Activated CD8-positive, alpha-beta memory T cell treated with anti-CD3 and anti-CD28 coated beads for 1 hour (primary cell): ENCODE data around the gene TMEM245.

Source experiments
- DNase-seq, 2 donors: peaks; one replicate each; pipeline ENCODE4 v3.0.0-alpha.2; 2020; ENCODE audit warnings: low read depth in 1 of 2; ENCODE audit errors: extremely low read depth in 1 of 2

TMEM245 gene

DNA sequence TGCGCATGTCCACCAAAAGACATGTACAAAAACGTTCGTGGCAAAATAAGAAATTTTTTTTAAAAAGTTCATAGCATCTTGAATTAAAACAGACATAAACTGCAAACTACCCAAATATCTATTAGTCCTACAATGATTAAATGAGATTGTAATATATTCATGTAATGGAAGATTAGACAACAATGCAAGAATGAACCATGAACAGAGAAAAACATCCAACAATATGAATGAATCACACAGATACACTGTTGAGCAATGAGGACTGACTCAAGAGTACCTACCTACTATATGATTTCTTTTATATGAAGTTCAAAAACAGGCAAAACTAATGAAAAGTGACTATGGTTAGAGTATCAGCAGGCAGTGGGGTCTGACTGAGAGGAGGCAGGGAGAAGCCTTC is 88.5 kb downstream of the TMEM245 start:
- DNase-seq: no peak

DNA sequence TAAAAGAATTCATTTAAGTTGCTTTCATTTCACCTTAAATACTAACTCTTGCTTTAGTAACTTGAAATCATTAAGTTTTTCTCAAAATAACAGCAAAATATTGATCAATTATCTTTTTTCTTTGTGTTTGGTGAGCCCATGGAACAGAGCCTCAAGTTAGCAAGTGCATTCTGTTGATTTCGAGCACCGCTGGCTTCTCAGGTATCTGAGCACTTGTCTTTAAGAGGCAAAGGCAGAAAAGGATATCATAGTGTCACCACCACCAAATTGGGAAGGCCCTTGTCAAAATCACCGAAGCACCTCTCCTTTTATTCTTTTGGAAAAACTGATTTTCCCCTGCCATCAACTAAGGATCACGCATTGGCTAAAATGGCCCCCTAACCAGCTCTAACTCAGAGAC is 89.3 kb downstream of the TMEM245 start:
- DNase-seq: no peak

- no peak for DNase-seq
Measured at GRCh38 chr9:109028457-109028856, 91.3 kb downstream of the TMEM245 start.

DNA sequence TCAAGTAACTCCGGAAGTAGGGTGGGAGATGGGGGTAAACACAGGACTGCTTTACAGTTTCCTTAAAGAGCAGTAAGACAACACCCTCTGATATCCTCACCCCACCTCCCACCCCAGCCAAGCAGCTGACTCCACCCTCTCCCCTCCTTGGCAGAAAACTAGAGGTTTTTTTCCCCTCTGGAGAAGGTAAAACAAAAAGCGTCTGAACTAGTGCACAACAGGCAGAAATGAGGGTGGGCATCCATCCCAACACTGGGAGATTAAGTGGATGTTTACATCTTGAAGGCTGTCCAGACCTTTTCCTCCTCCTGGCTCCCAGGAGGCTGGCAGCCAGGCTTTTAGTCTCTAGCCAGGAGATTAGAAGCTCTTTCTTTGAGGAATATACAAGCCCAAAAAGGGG is 92.6 kb downstream of the TMEM245 start:
- no peak for DNase-seq

- no peak for DNase-seq
Measured at GRCh38 chr9:109026306-109026705, 93.4 kb downstream of the TMEM245 start.

- no peak for DNase-seq
Measured at GRCh38 chr9:109022873-109023272, 96.9 kb downstream of the TMEM245 start.

DNA sequence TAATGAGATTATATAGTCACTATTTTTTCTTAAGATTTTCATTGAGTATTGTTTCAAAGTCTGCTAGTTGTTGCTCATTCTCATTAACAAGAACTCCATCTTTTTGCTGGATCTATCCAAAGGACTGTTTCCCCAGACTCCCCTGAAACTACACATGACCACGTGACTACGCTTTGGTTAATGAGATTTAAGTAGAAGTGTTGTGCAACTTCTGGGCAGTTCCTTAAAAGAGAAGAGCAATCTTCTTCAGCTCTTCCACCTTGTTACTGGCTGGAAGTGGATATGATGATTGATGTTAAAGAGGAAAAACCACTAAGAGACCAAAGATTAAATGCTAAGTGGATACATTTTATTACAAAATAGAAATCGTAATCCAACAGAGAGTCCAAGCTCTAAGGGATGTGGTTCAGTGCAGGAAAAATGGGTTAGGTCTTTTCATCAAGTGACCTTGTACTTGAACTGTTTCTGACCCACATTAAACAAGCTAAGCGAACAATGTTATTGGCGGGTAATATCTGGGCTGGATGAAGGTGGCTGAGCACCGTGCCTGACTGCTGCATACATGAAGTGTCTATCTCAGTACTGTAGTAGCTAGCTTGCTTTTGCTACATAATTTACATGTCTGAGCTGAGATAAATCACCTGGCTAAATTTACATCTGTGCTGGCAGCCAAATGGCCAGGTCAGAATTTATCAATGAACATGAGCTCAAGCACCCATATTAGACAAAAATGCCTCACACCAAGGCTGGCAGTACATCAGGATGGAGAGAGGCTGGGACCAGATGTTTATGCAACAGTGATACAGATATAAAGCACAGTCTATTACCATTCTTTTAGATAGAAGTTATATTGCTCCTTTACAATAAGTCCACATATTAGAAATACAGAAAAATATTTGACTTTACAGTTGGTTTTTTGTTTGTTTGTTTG is 98.9 kb downstream of the TMEM245 start:
- no peak for DNase-seq

DNA sequence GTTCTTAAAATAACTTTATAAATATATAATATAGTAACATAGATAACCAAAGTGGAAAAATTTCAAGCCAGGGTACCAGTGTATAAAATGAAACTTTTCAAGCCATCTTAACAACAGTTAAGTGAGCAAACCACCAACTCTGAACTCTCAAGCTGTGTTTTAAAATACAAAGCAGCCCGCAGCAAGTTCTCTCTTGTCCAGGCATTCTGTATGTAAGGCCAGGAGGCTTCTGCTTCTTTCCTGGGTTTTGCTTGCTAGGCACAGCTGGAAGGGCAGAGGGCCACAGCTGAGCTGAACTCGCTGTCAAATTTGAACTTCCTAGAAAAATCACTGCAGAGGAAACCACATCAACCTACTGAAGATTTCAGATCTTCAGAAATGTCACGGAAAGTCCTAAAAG is 99.6 kb downstream of the TMEM245 start:
- no peak for DNase-seq

DNA sequence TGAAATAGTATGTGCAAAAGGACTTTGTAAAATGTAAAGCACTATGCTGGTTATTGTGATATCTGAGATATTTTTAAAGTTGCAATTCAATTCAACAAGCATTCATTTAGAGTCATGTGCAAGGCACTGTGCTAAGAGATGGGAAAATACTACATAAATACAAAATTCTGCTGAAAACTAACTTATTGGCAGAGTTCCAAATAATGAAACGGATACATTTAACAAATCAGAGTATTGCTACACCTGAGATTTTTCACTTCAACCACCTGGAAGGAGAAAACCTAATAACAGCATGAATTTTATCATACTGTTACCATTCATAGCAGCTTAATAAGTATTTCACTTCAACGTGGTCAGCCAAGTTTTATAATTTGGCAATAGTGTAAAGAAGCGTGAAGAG is 100.3 kb downstream of the TMEM245 start:
- DNase-seq: no peak

DNA sequence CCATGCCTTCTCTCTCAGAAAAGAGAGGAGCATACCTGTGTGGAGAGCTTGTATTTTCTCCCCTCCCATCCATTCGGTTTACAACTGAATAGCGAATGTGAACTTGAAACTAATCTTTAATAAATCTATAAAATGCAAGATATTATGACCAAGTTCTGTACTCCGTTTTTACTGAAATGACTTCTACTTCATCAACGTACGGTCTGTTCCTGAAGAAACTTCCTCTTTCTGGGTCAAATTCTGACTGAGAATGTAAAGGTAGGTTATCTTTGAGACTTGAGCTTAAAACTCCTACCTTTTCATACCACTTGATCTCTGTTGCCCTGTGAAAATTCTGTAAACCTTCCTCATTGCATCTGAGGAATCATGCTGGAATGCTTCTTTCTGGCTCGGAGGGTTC is 102.3 kb downstream of the TMEM245 start:
- DNase-seq: no peak

GRCh38 chr9:109017061-109017460 is 102.7 kb downstream of the TMEM245 start:
- DNase-seq: no peak

- no peak for DNase-seq
Measured at GRCh38 chr9:109016132-109016531, 103.6 kb downstream of the TMEM245 start.

DNA sequence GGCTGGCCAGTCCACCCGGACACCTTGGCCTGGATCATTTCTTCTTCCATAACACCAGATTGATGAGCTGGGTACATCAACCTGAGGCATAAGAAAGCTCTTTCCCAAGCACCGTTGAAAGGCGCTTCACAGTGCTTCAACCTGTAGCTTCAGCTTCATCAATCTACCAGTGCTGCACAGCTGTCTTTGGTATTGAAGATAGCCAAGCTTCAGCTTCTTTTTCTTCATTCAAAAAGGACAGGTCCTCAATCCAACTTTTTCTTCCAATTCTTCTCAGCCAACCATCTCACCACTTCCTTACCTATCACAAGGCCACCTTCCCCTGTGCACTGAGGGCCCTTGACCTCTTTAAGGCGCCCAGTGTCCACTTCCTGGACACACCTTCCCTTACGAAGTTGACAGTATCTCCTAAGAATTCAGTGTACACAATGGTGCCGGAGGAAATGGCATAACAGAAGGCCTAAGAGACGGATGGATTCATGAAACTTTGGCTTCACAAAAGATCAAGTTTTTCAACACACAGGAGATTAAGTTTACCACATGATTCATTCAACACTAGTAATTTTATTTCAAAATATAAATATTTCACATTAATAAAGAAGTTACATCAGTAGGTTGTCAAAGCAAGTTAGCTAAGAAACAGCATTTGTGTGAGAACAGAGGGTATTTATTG is 105.0 kb downstream of the TMEM245 start:
- DNase-seq: no peak

GRCh38 chr9:109013679-109014607 is 105.8 kb downstream of the TMEM245 start:
- DNase-seq: no peak

GRCh38 chr9:109012876-109013678 is 106.7 kb downstream of the TMEM245 start, which contains the start of gene CTNNAL1:
TSS of gene CTNNAL1 (minus strand) at chr9:109013499. CDS start at chr9:109013442, 57 bp downstream.
- peak; percentile 73 to 82 for DNase-seq

- DNase-seq: peak; percentile 8 to 31
Measured at GRCh38 chr9:109012009-109012875, 107.5 kb downstream of the TMEM245 start.

DNA sequence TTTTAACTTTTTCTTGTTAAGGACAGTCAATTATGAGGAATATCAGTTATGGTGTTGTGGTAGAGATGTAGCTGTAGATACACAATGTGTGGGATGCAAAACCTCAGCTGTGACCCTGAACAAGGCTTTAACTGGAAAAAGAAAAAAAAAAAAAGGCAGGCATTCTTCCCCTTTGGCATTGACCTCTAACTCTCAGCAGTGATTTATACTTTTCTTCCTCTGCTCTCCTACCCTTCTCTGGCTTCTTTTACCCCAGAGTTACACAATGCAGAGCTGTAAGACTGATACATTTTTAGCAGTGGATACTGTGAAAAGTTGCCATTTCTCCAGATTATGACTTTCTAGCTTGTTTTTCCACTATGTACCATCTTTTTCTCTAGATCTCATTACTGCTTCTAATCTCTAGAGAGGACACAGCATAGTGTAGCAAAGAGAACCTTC is 108.5 kb downstream of the TMEM245 start:
- DNase-seq: no peak

DNA sequence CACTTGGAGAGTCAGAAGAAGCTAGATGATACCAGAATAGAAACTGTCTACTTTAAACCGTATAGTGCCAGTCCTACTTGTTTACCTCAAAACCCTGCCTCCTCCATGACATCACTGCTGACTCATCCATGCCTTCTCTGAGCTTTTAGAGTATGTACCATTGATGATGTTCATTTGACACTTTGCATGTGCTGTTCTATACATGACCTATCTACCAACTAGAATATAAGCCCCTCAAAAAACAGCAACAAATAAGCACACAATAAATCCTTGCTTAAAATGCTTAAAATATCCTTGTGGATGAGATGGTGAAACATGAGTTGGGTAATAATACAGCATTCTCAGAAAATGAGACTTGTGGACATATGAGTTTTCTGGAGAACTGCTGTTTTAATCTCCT is 109.0 kb downstream of the TMEM245 start:
- DNase-seq: peak in 1 of 2 donors; percentile 32

DNA sequence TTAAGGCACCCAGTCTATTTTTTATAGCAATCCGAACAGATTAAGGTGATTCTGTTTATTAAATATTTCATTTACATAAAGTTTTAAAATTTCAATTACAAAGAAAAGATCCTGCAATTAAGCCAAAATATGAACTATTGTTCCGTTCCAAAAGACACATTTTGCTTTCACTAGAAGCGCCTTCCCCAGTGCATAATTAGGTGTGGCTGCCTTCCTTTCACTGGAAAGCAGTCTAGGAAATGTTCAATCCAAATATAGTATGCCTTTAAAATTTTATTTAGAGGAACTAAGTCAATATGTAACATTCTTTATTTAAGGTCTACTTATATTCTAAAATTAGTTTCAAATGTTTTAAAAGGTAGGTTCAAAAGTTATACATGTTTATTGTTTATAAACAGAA is 114.1 kb downstream of the TMEM245 start:
- DNase-seq: no peak
